H9 (cell line): ENCODE results near the gene KIF6. TPM values are rescaled to one million over a fixed set of nuclear protein-coding genes. Genes with fewer than 3 reads are reported as not detected.

ENCODE experiments used
- DNase-seq: peaks from one replicate; pipeline ENCODE4 v3.0.0-alpha.2; 2017
- H2AFZ ChIP-seq: one replicate; pipeline ENCODE4 v1.6.1; 2013; ENCODE audit warnings: mild to moderate bottlenecking, low read length, control low read depth, moderate library complexity
- H2AK5ac ChIP-seq: 2 replicates; pipeline ENCODE4 v1.6.1; 2013; ENCODE audit warnings: low read length, control low read depth, mixed read lengths; ENCODE audit not compliant: insufficient read length
- H2BK120ac ChIP-seq: one replicate; pipeline ENCODE4 v1.6.1; 2013; ENCODE audit warnings: low read depth, mild to moderate bottlenecking, low read length, control low read depth, inconsistent platforms; ENCODE audit not compliant: poor library complexity, severe bottlenecking
- H2BK12ac ChIP-seq: 2 replicates; pipeline ENCODE4 v1.6.1; 2013; ENCODE audit warnings: low read length, control low read depth, mixed read lengths, low read depth; ENCODE audit not compliant: insufficient read length
- H2BK15ac ChIP-seq: 2 replicates; pipeline ENCODE4 v1.6.1; 2013; ENCODE audit warnings: low read depth, low read length, control low read depth
- H2BK20ac ChIP-seq: one replicate; pipeline ENCODE4 v1.6.1; 2013; ENCODE audit warnings: low read depth, mild to moderate bottlenecking, low read length, control low read depth, inconsistent platforms; ENCODE audit not compliant: poor library complexity, severe bottlenecking
- H2BK5ac ChIP-seq: 2 replicates; pipeline ENCODE4 v1.6.1; 2013; ENCODE audit warnings: low read length, control low read depth, mixed read lengths; ENCODE audit not compliant: insufficient read length
- H3K14ac ChIP-seq: 2 replicates; pipeline ENCODE4 v1.6.1; 2013; ENCODE audit warnings: low read length, control low read depth; ENCODE audit not compliant: insufficient read depth
- H3K18ac ChIP-seq: 2 replicates; pipeline ENCODE4 v1.6.1; 2013; ENCODE audit warnings: low read depth, mild to moderate bottlenecking, mixed read lengths, low read length, control low read depth; ENCODE audit not compliant: insufficient read length
- H3K23ac ChIP-seq: 2 replicates; pipeline ENCODE4 v1.6.1; 2013; ENCODE audit warnings: low read length, control low read depth, mixed read lengths, low read depth; ENCODE audit not compliant: insufficient read length
- H3K23me2 ChIP-seq: 2 replicates; pipeline ENCODE4 v1.6.1; 2013; ENCODE audit warnings: low read depth, mild to moderate bottlenecking, mixed read lengths, low read length, control low read depth; ENCODE audit not compliant: insufficient read length, poor library complexity, severe bottlenecking
- H3K27ac ChIP-seq: 2 replicates; pipeline ENCODE4 v1.5.1; 2013; ENCODE audit warnings: low read length, control low read depth, mixed read lengths, low read depth; ENCODE audit not compliant: insufficient read length
- H3K27me3 ChIP-seq: 2 replicates; pipeline ENCODE4 v1.6.1; 2013; ENCODE audit warnings: low read length, control low read depth, inconsistent platforms; ENCODE audit not compliant: insufficient read depth
- H3K4ac ChIP-seq: 2 replicates; pipeline ENCODE4 v1.6.1; 2013; ENCODE audit warnings: low read depth, mild to moderate bottlenecking, control low read depth, inconsistent platforms, low read length, moderate library complexity
- H3K4me1 ChIP-seq: 2 replicates; pipeline ENCODE4 v1.6.1; 2013; ENCODE audit warnings: low read length, control low read depth, inconsistent platforms; ENCODE audit not compliant: insufficient read depth
- H3K4me2 ChIP-seq: 2 replicates; pipeline ENCODE4 v1.6.1; 2013; ENCODE audit warnings: low read length, control low read depth, mixed read lengths; ENCODE audit not compliant: insufficient read length, insufficient read depth
- H3K56ac ChIP-seq: 2 replicates; pipeline ENCODE4 v1.6.1; 2013; ENCODE audit warnings: low read depth, mild to moderate bottlenecking, mixed read lengths, low read length, control low read depth; ENCODE audit not compliant: insufficient read length
- H3K79me1 ChIP-seq: 2 replicates; pipeline ENCODE4 v1.6.1; 2013; ENCODE audit warnings: low read depth, mild to moderate bottlenecking, moderate library complexity, low read length, control low read depth, inconsistent platforms; ENCODE audit not compliant: insufficient read depth, poor library complexity, severe bottlenecking
- H3K79me2 ChIP-seq: 2 replicates; pipeline ENCODE4 v1.6.1; 2013; ENCODE audit warnings: low read length, control low read depth, inconsistent platforms; ENCODE audit not compliant: insufficient read depth
- H3K9ac ChIP-seq: 2 replicates; pipeline ENCODE4 v1.6.1; 2013; ENCODE audit warnings: low read length, control low read depth, mixed read lengths; ENCODE audit not compliant: insufficient read length; ENCODE audit errors: extremely low read depth
- H3K9me3 ChIP-seq: one replicate; pipeline ENCODE4 v1.6.1; 2013; ENCODE audit warnings: low read depth, low read length, inconsistent platforms; ENCODE audit not compliant: control insufficient read depth
- H3T11ph ChIP-seq: one replicate; pipeline ENCODE4 v1.6.1; 2013; ENCODE audit warnings: mild to moderate bottlenecking, low read length, control low read depth, inconsistent platforms
- H4K20me1 ChIP-seq: one replicate; pipeline ENCODE4 v1.6.1; 2013; ENCODE audit not compliant: control insufficient read depth, insufficient read length, insufficient read depth
- H4K5ac ChIP-seq: 2 replicates; pipeline ENCODE4 v1.6.1; 2013; ENCODE audit warnings: low read depth, mild to moderate bottlenecking, mixed read lengths, low read length, control low read depth; ENCODE audit not compliant: insufficient read length
- H4K8ac ChIP-seq: replicated peaks from 2 replicates; pipeline ENCODE4 v1.6.1; 2013; ENCODE audit warnings: low read length, control low read depth, mixed read lengths, low read depth; ENCODE audit not compliant: insufficient read length
- H4K91ac ChIP-seq: 2 replicates; pipeline ENCODE4 v1.6.1; 2013; ENCODE audit warnings: low read depth, mild to moderate bottlenecking, moderate library complexity, mixed read lengths, low read length, control low read depth; ENCODE audit not compliant: insufficient read length
- H3K27ac Mint-ChIP-seq, 3 experiments: 2 replicates in 2 of 3; 3 replicates in 1 of 3; pipeline ENCODE4 v1.8.0; 2020 to 2021; ENCODE audit warnings: mixed read lengths in 3 of 3, mild to moderate bottlenecking in 1 of 3, moderate library complexity in 1 of 3
- H3K27me3 Mint-ChIP-seq: 2 replicates; pipeline ENCODE4 v1.8.0; 2021; ENCODE audit warnings: low read depth, mild to moderate bottlenecking, moderate library complexity, mixed read lengths
- H3K36me3 Mint-ChIP-seq, 3 experiments: 2 replicates in 2 of 3; 3 replicates in 1 of 3; pipeline ENCODE4 v1.8.0; 2020 to 2021; ENCODE audit warnings: low read depth in 3 of 3, mixed read lengths in 3 of 3; ENCODE audit not compliant: insufficient read depth in 1 of 3
- H3K4me1 Mint-ChIP-seq, 2 experiments: 2 replicates each; pipeline ENCODE4 v1.8.0; 2020; ENCODE audit warnings: mixed read lengths in 2 of 2
- H3K4me3 Mint-ChIP-seq, 2 experiments: 2 replicates in 1 of 2; 3 replicates in 1 of 2; pipeline ENCODE4 v1.8.0; 2020 to 2021; ENCODE audit warnings: mild to moderate bottlenecking in 2 of 2, mixed read lengths in 2 of 2, moderate library complexity in 1 of 2
- H3K9me3 Mint-ChIP-seq, 2 experiments: 2 replicates in 1 of 2; 3 replicates in 1 of 2; pipeline ENCODE4 v1.8.0; 2020; ENCODE audit warnings: mild to moderate bottlenecking in 2 of 2, mixed read lengths in 2 of 2, moderate library complexity in 1 of 2
- CTCF ChIP-seq: fragments of 200-600 bp; sonication (generic); conservative IDR thresholded peaks from 3 replicates; pipeline ENCODE4 v1.8.0; 2021; ENCODE audit warnings: antibody characterized with exemption, mild to moderate bottlenecking
- WGBS: extraction: QIAGEN DNeasy Blood & Tissue Kit; methylation state at CpG from one replicate; pipeline ENCODE4 v1.1.7; 2013; ENCODE audit warnings: missing lambda C conversion rate, low lambda C conversion rate, mixed read lengths; ENCODE audit not compliant: insufficient read length; ENCODE audit errors: extremely low coverage; 5-methylcytosine and 5-hydroxymethylcytosine counted together
- total RNA-seq: library from RNA; stranded (reverse); gene quantifications from 2 replicates; pipeline ENCODE4 v1.2.1, GENCODE V29; 2021

KIF6 gene
- total RNA-seq, 1 experiment from 2014 or later = 0.63 TPM

- Histone ChIP-seq H3K9me3 (no peaks in the 10 kb centered on the region), H3K79me1 (no peaks in the 10 kb centered on the region), H4K8ac (no peak overlapping the region), H2BK20ac (no peak overlapping the region), H3K4me1 (no peaks in the 10 kb centered on the region), H2BK120ac (no peak overlapping the region), H3T11ph (no peak overlapping the region), H4K20me1 (no peaks in the 10 kb centered on the region), H3K18ac (no peak overlapping the region), H3K9ac (no peak overlapping the region), H3K79me2 (no peaks in the 10 kb centered on the region), H4K91ac (no peak overlapping the region), H3K4me2 (no peak overlapping the region), H3K14ac (no peak overlapping the region), H2BK12ac (no peak overlapping the region), H3K27ac (no peak overlapping the region), H2AK5ac (no peak overlapping the region), H3K4ac (no peak overlapping the region), H3K56ac (no peak overlapping the region), H4K5ac (no peak overlapping the region), H2AFZ (no peak overlapping the region), H3K23ac (no peak overlapping the region), H3K23me2 (no peaks in the 10 kb centered on the region), H3K27me3 (no peaks in the 10 kb centered on the region), H2BK15ac (no peak overlapping the region), H2BK5ac (no peak overlapping the region)
- TF ChIP-seq CTCF = no peak
- no peak for DNase-seq
- peaks cover 7 to 12% of the 10 kb centered on the region in 2 experiments for H3K4me1 Mint-ChIP-seq
- no peaks in the 10 kb centered on the region for H3K9me3 Mint-ChIP-seq
- H3K36me3 Mint-ChIP-seq = no peaks in the 10 kb centered on the region
- WGBS = no CpG with 5 or more reads among the region's 6 CpGs
- no peaks in the 10 kb centered on the region for H3K27me3 Mint-ChIP-seq
- no peak overlapping the region for H3K27ac Mint-ChIP-seq
- H3K4me3 Mint-ChIP-seq = no peak overlapping the region
Observed at GRCh38 chr6:39686976-39687375, 38.2 kb downstream of the KIF6 start.
